A673 (cell line): ENCODE results near the gene KCNK7. TPM values are rescaled to one million over a fixed set of nuclear protein-coding genes. Genes with fewer than 3 reads are reported as not detected.

Source experiments
- BruUV-seq: library from RNA; stranded (reverse); fragments of 400-500 nt; replicated peaks from 2 replicates; lab custom pipeline; 2021; lab: Mats Ljungman, UMichigan
- CTCF ChIA-PET: fragments of 300-600 bp; sonication (Branson Sonifier 250); formaldehyde crosslinking; loops from one replicate; lab custom pipeline; 2022; ENCODE audit warnings: antibody characterized with exemption; lab: Charles Lee
- POLR2A ChIA-PET: fragments of 300-600 bp; sonication (Branson Sonifier 250); formaldehyde crosslinking; loops from one replicate; lab custom pipeline; 2022; ENCODE audit warnings: antibody characterized with exemption; ENCODE audit not compliant: low non-redundant PET; lab: Charles Lee
- DNase-seq: peaks from one replicate; pipeline ENCODE4 v3.0.0-alpha.2; 2015; ENCODE audit warnings: low spot score
- H3K27ac ChIP-seq: fragments of 200-600 bp; sonication (generic); 2 replicates; pipeline ENCODE4 v1.5.1; 2016; ENCODE audit warnings: mixed run types, low read depth, mild to moderate bottlenecking, mixed read lengths, antibody characterized with exemption, low read length; ENCODE audit not compliant: poor library complexity, severe bottlenecking
- H3K27me3 ChIP-seq: fragments of 200-600 bp; sonication (generic); replicated peaks from 2 replicates; pipeline ENCODE4 v1.6.1; 2017; ENCODE audit warnings: mixed run types, low read depth, mild to moderate bottlenecking, mixed read lengths, antibody characterized with exemption, low read length; ENCODE audit not compliant: insufficient read depth, poor library complexity
- H3K36me3 ChIP-seq: fragments of 200-600 bp; sonication (generic); 2 replicates; pipeline ENCODE4 v1.6.1; 2016; ENCODE audit warnings: mixed run types, mild to moderate bottlenecking, mixed read lengths, antibody characterized with exemption, low read length; ENCODE audit not compliant: insufficient read depth, poor library complexity, severe bottlenecking
- H3K4me1 ChIP-seq: fragments of 200-600 bp; sonication (generic); 2 replicates; pipeline ENCODE4 v1.6.1; 2017; ENCODE audit warnings: mixed run types, mild to moderate bottlenecking, mixed read lengths, antibody characterized with exemption, low read length; ENCODE audit not compliant: insufficient read depth, poor library complexity, severe bottlenecking
- H3K4me3 ChIP-seq: fragments of 200-600 bp; sonication (generic); 2 replicates; pipeline ENCODE4 v1.5.1; 2016; ENCODE audit warnings: low read depth, mixed run types, mild to moderate bottlenecking, mixed read lengths, low read length; ENCODE audit not compliant: poor library complexity, severe bottlenecking
- H3K9me3 ChIP-seq: fragments of 200-600 bp; sonication (generic); 2 replicates; pipeline ENCODE4 v1.6.1; 2016; ENCODE audit warnings: mixed run types, low read depth, mild to moderate bottlenecking, mixed read lengths, antibody characterized with exemption, low read length; ENCODE audit not compliant: poor library complexity, severe bottlenecking
- CTCF ChIP-seq: fragments of 300-800, 200-600 bp; sonication (generic); conservative IDR thresholded peaks from 2 replicates; pipeline ENCODE4 v1.5.1; 2017; ENCODE audit warnings: low read depth, mild to moderate bottlenecking, antibody characterized with exemption, low read length, moderate library complexity, mixed read lengths
- EZH2 ChIP-seq: fragments of 200-600 bp; sonication (generic); IDR thresholded peaks from 2 replicates; pipeline ENCODE4 v1.6.1; 2017; ENCODE audit warnings: borderline replicate concordance, low read depth, mild to moderate bottlenecking, mixed read lengths, antibody characterized with exemption, low read length; ENCODE audit not compliant: poor library complexity, severe bottlenecking
- intact Hi-C: fragments of 100-400 bp; cut with micrococcal nuclease; formaldehyde crosslinking; loops from one replicate; pipeline ENCODE4 v1.10.0; 2022; ENCODE audit not compliant: unreplicated experiment
- total RNA-seq: library from RNA; stranded (reverse); gene quantifications from 2 replicates; pipeline ENCODE4 v1.2.3, GENCODE V29; 2021

Gene KCNK7
- total RNA-seq, 1 experiment from 2014 or later, result 2.3 TPM

- CTCF ChIA-PET, result interaction anchor here (0.6 kb wide), 1 partner anchor 61 kb away, joined by 3 read pairs; no protein-coding TSS in a partner anchor
- POLR2A ChIA-PET, result no interaction called here
- Histone ChIP-seq H3K4me1 (no peaks in the 10 kb centered on the region), H3K36me3 (peaks cover 13% of the 10 kb centered on the region), H3K4me3 (no peak overlapping the region), H3K27me3 (no peaks in the 10 kb centered on the region), H3K27ac (no peak overlapping the region), H3K9me3 (no peaks in the 10 kb centered on the region)
- no TSS peak for BruUV-seq
- intact Hi-C loops, result no loop called here
- no peak for TF ChIP-seq EZH2
- no peak for TF ChIP-seq CTCF
- DNase-seq, result no peak
These were observed 10.0 kb downstream of the KCNK7 start for GRCh38 chr11:65585396-65586246.

GRCh38 chr11:65584723-65585171 is 10.9 kb downstream of the KCNK7 start:
- ChIA-PET POLR2A (no interaction called here), CTCF (interaction anchor here (0.6 kb wide), 1 partner anchor 108 kb away, joined by 3 read pairs; no protein-coding TSS in a partner anchor)

GRCh38 chr11:65584106-65584505 is 11.5 kb downstream of the KCNK7 start:
- H3K27me3 ChIP-seq, result no peaks in the 10 kb centered on the region
- H3K9me3 ChIP-seq, result no peaks in the 10 kb centered on the region
- no TSS peak for BruUV-seq
- POLR2A ChIA-PET, result no interaction called here
- H3K4me1 ChIP-seq, result no peaks in the 10 kb centered on the region
- no peak overlapping the region for H3K27ac ChIP-seq
- peaks cover 7% of the 10 kb centered on the region for H3K36me3 ChIP-seq
- H3K4me3 ChIP-seq, result no peak overlapping the region
- CTCF ChIA-PET, result interaction anchor here (0.6 kb wide), 1 partner anchor 109 kb away, joined by 3 read pairs; no protein-coding TSS in a partner anchor
- intact Hi-C loops, result no loop called here
- DNase-seq, result no peak
- TF ChIP-seq CTCF (no peak), EZH2 (no peak)

More at GRCh38 chr11:65584723-65585171, 10.9 kb downstream of the KCNK7 start:
- TF ChIP-seq EZH2, result no peak
- TF ChIP-seq CTCF, result no peak
- intact Hi-C loops, result no loop called here
- Histone ChIP-seq H3K4me1 (no peaks in the 10 kb centered on the region), H3K4me3 (no peak overlapping the region), H3K36me3 (peaks cover 5% of the 10 kb centered on the region), H3K9me3 (no peaks in the 10 kb centered on the region), H3K27ac (no peak overlapping the region), H3K27me3 (no peaks in the 10 kb centered on the region)
- no peak for DNase-seq
- BruUV-seq, result no TSS peak
